Measurements from ENCODE around the gene CD38. TPM values are rescaled to one million over a fixed set of nuclear protein-coding genes. Genes with fewer than 3 reads are reported as not detected.

Gene CD38
- total and polyA plus RNA-seq, 2 of the 13 experiments (the other 11 are each of a cell fraction or from before 2014, with no cell fraction given): not detected

DNA sequence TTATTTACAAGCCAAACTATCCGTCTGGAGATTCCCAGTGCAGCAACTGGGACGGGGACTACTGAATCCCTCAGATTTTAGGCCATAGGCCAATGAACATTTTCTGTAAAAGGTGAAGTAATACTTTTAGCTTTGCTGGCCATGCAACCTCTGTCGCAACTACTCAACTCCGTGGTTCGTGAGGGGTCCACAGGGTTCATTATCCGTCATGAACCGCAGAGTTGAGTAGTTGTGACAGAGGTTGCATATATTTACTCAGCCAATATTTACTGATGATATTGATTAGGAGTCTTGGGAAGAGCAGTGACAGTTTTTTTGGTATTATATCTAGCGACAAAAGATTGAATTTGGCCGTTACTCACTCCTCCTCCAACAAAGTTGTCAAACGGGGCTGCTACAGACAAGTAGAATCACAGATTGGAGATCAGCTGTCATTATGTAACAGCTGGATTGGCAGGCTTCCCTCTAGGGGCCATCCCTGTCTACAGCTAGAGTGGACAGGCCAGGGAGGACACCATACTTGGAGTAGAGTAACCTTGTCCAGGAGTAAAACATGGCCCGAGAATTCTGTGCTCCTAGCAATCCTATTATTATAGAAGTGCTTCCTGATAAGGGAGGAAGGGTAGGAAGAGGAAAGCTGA, 37.2 kb upstream of the CD38 start (continued):
- TF ChIP-seq, protein P1, sequence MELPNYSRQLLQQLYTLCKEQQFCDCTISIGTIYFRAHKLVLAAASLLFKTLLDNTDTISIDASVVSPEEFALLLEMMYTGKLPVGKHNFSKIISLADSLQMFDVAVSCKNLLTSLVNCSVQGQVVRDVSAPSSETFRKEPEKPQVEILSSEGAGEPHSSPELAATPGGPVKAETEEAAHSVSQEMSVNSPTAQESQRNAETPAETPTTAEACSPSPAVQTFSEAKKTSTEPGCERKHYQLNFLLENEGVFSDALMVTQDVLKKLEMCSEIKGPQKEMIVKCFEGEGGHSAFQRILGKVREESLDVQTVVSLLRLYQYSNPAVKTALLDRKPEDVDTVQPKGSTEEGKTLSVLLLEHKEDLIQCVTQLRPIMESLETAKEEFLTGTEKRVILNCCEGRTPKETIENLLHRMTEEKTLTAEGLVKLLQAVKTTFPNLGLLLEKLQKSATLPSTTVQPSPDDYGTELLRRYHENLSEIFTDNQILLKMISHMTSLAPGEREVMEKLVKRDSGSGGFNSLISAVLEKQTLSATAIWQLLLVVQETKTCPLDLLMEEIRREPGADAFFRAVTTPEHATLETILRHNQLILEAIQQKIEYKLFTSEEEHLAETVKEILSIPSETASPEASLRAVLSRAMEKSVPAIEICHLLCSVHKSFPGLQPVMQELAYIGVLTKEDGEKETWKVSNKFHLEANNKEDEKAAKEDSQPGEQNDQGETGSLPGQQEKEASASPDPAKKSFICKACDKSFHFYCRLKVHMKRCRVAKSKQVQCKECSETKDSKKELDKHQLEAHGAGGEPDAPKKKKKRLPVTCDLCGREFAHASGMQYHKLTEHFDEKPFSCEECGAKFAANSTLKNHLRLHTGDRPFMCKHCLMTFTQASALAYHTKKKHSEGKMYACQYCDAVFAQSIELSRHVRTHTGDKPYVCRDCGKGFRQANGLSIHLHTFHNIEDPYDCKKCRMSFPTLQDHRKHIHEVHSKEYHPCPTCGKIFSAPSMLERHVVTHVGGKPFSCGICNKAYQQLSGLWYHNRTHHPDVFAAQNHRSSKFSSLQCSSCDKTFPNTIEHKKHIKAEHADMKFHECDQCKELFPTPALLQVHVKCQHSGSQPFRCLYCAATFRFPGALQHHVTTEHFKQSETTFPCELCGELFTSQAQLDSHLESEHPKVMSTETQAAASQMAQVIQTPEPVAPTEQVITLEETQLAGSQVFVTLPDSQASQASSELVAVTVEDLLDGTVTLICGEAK (IDR thresholded peaks at IDR 0.05): no peak
- TF ChIP-seq, protein P1 (CRISPR knock-in tag; IDR thresholded peaks at IDR 0.05): no peak
- TF ChIP-seq MYC (CRISPR knock-in tag; IDR thresholded peaks at IDR 0.05; ENCODE audit: borderline replicate concordance) (no peak), SOX13 (IDR thresholded peaks at IDR 0.05) (no peak), SOX13 (CRISPR knock-in tag; conservative IDR thresholded peaks at IDR 0.05 in 1 of 2, IDR thresholded peaks at IDR 0.05 in 1 of 2) (peak in 1 of 2 experiments; percentile 60; a peak in 2 of 4 replicates), ZNF331 (CRISPR knock-in tag; IDR thresholded peaks at IDR 0.05) (peak; percentile 70; the same call in 1 of the 2 replicates), MTA3 (CRISPR knock-in tag; IDR thresholded peaks at IDR 0.05) (no peak), SKI (IDR thresholded peaks at IDR 0.05; ENCODE audit: partially characterized antibody) (peak; percentile 58), ZNF703 (CRISPR knock-in tag; IDR thresholded peaks at IDR 0.05; ENCODE audit: borderline replicate concordance) (no peak), NFYC (CRISPR knock-in tag; IDR thresholded peaks at IDR 0.05) (no peak), DPF2 (CRISPR knock-in tag; IDR thresholded peaks at IDR 0.05; ENCODE audit: borderline replicate concordance, low read depth) (no peak), ZFP90 (CRISPR knock-in tag; IDR thresholded peaks at IDR 0.05; ENCODE audit: borderline replicate concordance) (no peak), FOSL2 (CRISPR knock-in tag; IDR thresholded peaks at IDR 0.05) (peak; percentile 80), FOXK2 (IDR thresholded peaks at IDR 0.05) (no peak), KLF12 (CRISPR knock-in tag; IDR thresholded peaks at IDR 0.05; ENCODE audit: borderline replicate concordance) (no peak), ZNF552 (CRISPR knock-in tag; IDR thresholded peaks at IDR 0.05; ENCODE audit: borderline replicate concordance) (no peak), MED8 (CRISPR knock-in tag; IDR thresholded peaks at IDR 0.05; ENCODE audit: insufficient replicate concordance) (no peak), SRF (IDR thresholded peaks at IDR 0.05; ENCODE audit: low read depth, low read length) (no peak), NRL (CRISPR knock-in tag; IDR thresholded peaks at IDR 0.05; ENCODE audit: borderline replicate concordance) (no peak), CHD2 (IDR thresholded peaks at IDR 0.05; ENCODE audit: low read depth, low read length) (no peak), ZNF720 (CRISPR knock-in tag; IDR thresholded peaks at IDR 0.05) (no peak), RELA (CRISPR knock-in tag; IDR thresholded peaks at IDR 0.05) (no peak)
- TF ChIP-seq, protein P2, sequence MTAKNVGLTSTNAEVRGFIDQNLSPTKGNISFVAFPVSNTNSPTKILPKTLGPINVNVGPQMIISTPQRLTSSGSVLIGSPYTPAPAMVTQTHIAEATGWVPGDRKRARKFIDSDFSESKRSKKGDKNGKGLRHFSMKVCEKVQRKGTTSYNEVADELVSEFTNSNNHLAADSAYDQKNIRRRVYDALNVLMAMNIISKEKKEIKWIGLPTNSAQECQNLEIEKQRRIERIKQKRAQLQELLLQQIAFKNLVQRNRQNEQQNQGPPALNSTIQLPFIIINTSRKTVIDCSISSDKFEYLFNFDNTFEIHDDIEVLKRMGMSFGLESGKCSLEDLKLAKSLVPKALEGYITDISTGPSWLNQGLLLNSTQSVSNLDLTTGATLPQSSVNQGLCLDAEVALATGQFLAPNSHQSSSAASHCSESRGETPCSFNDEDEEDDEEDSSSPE (CRISPR knock-in tag; IDR thresholded peaks at IDR 0.05): no peak
